ENCODE data around the gene CBARP.

DNA sequence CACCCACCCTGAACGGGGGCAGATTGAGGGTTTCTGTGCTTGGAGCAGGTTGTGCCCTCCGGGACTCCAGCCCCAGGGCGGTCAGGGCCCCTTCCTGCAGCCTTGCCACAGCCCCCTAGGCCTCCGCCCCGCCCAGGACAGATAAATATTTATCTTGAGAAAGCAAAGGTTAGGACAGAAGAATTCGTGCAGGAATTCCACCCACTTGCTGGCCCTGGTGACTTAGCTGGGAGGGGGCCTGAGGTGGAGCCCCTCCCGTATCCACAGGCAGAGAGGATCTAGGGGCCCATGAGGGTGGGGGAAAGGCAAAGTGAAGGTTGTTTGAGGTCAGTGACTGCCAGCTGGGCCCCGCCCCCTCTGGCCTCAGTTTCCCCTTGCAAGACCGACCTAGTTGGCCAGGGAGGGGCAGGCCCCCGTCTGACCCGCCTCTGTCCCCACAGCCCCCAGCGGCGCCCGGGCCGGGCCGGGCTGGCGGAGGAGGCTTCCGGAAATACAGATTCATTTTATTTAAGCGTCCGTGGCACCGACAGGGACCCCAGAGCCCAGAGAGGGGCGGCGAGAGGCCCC is 15.8 kb upstream of the CBARP start:
- TF ChIP-seq, protein P1, sequence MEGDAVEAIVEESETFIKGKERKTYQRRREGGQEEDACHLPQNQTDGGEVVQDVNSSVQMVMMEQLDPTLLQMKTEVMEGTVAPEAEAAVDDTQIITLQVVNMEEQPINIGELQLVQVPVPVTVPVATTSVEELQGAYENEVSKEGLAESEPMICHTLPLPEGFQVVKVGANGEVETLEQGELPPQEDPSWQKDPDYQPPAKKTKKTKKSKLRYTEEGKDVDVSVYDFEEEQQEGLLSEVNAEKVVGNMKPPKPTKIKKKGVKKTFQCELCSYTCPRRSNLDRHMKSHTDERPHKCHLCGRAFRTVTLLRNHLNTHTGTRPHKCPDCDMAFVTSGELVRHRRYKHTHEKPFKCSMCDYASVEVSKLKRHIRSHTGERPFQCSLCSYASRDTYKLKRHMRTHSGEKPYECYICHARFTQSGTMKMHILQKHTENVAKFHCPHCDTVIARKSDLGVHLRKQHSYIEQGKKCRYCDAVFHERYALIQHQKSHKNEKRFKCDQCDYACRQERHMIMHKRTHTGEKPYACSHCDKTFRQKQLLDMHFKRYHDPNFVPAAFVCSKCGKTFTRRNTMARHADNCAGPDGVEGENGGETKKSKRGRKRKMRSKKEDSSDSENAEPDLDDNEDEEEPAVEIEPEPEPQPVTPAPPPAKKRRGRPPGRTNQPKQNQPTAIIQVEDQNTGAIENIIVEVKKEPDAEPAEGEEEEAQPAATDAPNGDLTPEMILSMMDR (IDR thresholded peaks at IDR 0.05; ENCODE audit: extremely low read depth in 1 of 2, insufficient read depth in 1 of 2, low read depth in 1 of 2, low read length in 2 of 2): no peak
- TF ChIP-seq MYC (IDR thresholded peaks at IDR 0.05; ENCODE audit: low read depth, low read length): no peak
